Naive thymus-derived CD4-positive, alpha-beta T cell (primary cell): ENCODE data around the gene SYNPO. TPM values are rescaled to one million over a fixed set of nuclear protein-coding genes. Genes with fewer than 3 reads are reported as not detected.

ENCODE experiments used
- ATAC-seq: fragments of 150-1000 bp; cut with Tn5 transposase; 2 replicates; pipeline ENCODE4 v1.10.0; 2021; ENCODE audit warnings: mild to moderate bottlenecking, moderate library complexity
- CTCF ChIA-PET: fragments of 350-600 bp; sonication (Branson Sonifier 250); formaldehyde crosslinking; loops from one replicate; lab custom pipeline; 2021; ENCODE audit warnings: antibody characterized with exemption; lab: Charles Lee
- POLR2A ChIA-PET: fragments of 350-600 bp; sonication (Branson Sonifier 250); formaldehyde crosslinking; loops from one replicate; lab custom pipeline; 2021; ENCODE audit warnings: antibody characterized with exemption, inconsistent platforms; lab: Charles Lee
- DNase-seq, 9 donors: peaks; one replicate each; pipeline versions ENCODE4 v3.0.0 to v3.0.0-alpha.2; 2020 to 2022; ENCODE audit warnings: mixed read lengths in 1 of 9
- H3K27ac ChIP-seq: one replicate; pipeline ENCODE4 v1.7.0; 2013; ENCODE audit warnings: mild to moderate bottlenecking, low read depth, low read length, moderate library complexity
- H3K27me3 ChIP-seq, 2 donors: one replicate each; pipeline ENCODE4 v1.7.0; 2013; ENCODE audit warnings: low read length in 2 of 2, mild to moderate bottlenecking in 2 of 2, moderate library complexity in 2 of 2; ENCODE audit not compliant: control insufficient read depth in 2 of 2, insufficient read depth in 2 of 2
- H3K36me3 ChIP-seq, 3 experiments: 1 replicate in 2 of 3; 2 replicates in 1 of 3; pipeline ENCODE4 v1.7.0; 2013; ENCODE audit warnings: low read length in 3 of 3, mild to moderate bottlenecking in 3 of 3, moderate library complexity in 1 of 3; ENCODE audit not compliant: insufficient read depth in 3 of 3, control insufficient read depth in 2 of 3
- H3K4me1 ChIP-seq, 2 donors: one replicate each; pipeline ENCODE4 v1.7.0; 2013; ENCODE audit warnings: low read length in 2 of 2, mild to moderate bottlenecking in 2 of 2, moderate library complexity in 1 of 2; ENCODE audit not compliant: control insufficient read depth in 2 of 2, insufficient read depth in 2 of 2
- H3K4me3 ChIP-seq: 2 replicates; pipeline ENCODE4 v1.7.0; 2013; ENCODE audit warnings: mild to moderate bottlenecking, low read length
- H3K9me3 ChIP-seq, 3 experiments: 1 replicate in 2 of 3; 2 replicates in 1 of 3; pipeline ENCODE4 v1.7.0; 2013; ENCODE audit warnings: low read length in 3 of 3; ENCODE audit not compliant: control insufficient read depth in 2 of 3
- H3K27ac Mint-ChIP-seq, 9 donors: one replicate each; pipeline ENCODE4 v1.8.0; 2020 to 2022; ENCODE audit warnings: mixed read lengths in 9 of 9, mild to moderate bottlenecking in 8 of 9, moderate library complexity in 5 of 9, inconsistent platforms in 2 of 9
- H3K27me3 Mint-ChIP-seq, 5 donors: one replicate each; pipeline ENCODE4 v1.8.0; 2021 to 2022; ENCODE audit warnings: mixed read lengths in 5 of 5, mild to moderate bottlenecking in 1 of 5
- H3K36me3 Mint-ChIP-seq, 5 donors: one replicate each; pipeline ENCODE4 v1.8.0; 2020 to 2022; ENCODE audit warnings: mixed read lengths in 5 of 5, mild to moderate bottlenecking in 3 of 5, inconsistent platforms in 1 of 5
- H3K4me1 Mint-ChIP-seq, 7 donors: one replicate each; pipeline ENCODE4 v1.8.0; 2020 to 2022; ENCODE audit warnings: mixed read lengths in 7 of 7, mild to moderate bottlenecking in 3 of 7, inconsistent platforms in 1 of 7
- H3K4me3 Mint-ChIP-seq, 10 donors: one replicate each; pipeline ENCODE4 v1.8.0; 2020 to 2022; ENCODE audit warnings: mild to moderate bottlenecking in 10 of 10, mixed read lengths in 10 of 10, moderate library complexity in 6 of 10, inconsistent platforms in 2 of 10
- H3K9me3 Mint-ChIP-seq, 11 donors: one replicate each; pipeline ENCODE4 v1.8.0; 2020 to 2022; ENCODE audit warnings: mixed read lengths in 11 of 11, mild to moderate bottlenecking in 4 of 11, inconsistent platforms in 1 of 11, moderate library complexity in 1 of 11
- intact Hi-C, 2 donors: fragments of 100-400 bp; cut with micrococcal nuclease; formaldehyde crosslinking; loops; one replicate each; pipeline ENCODE4 v1.15.1; 2023
- polyA plus RNA-seq, 2 donors: library from polyadenylated mRNA; unstranded; fragments of 300-500 nt; fragmentation: Illumina TruSeq; gene quantifications; one replicate each; pipeline ENCODE4 v1.2.3, GENCODE V29; 2021
- total RNA-seq, 6 experiments: library from RNA in 5 of 6; stranded (reverse) in 5 of 6; gene quantifications; 1 replicate in 5 of 6; 2 replicates in 1 of 6; pipeline ENCODE4 v1.2.3 and lab custom pipeline; 2021 to 2026

The SYNPO gene
- total and polyA plus RNA-seq, 7 experiments from 2014 or later = 0.07 to 0.59 (median 0.12) TPM; not detected in 3

- no peak overlapping the region for H3K4me3 Mint-ChIP-seq
- Histone ChIP-seq H3K4me1 (peaks cover 5 to 7% of the 10 kb centered on the region in 2 donors), H3K27me3 (no peaks in the 10 kb centered on the region), H3K9me3 (no peaks in the 10 kb centered on the region), H3K4me3 (no peak overlapping the region), H3K27ac (no peak overlapping the region), H3K36me3 (peaks cover 44 to 86% (median 59%) of the 10 kb centered on the region in 3 experiments)
- ATAC-seq (no peak), DNase-seq (no peak)
- H3K9me3 Mint-ChIP-seq = peaks cover 0 to 2% (median 0%) of the 10 kb centered on the region in 11 donors
- POLR2A ChIA-PET = interaction anchor here (0.6 kb wide), 1 partner anchor 168 kb away, joined by 3 read pairs; no protein-coding TSS in a partner anchor
- peak overlapping the region in 1 of 9 donors; percentile 17 for H3K27ac Mint-ChIP-seq
- peaks cover 14 to 60% (median 30%) of the 10 kb centered on the region in 5 donors for H3K36me3 Mint-ChIP-seq
- H3K4me1 Mint-ChIP-seq = peaks cover 0 to 7% (median 0%) of the 10 kb centered on the region in 7 donors
- intact Hi-C loops = no loop called here
- H3K27me3 Mint-ChIP-seq = no peaks in the 10 kb centered on the region
- CTCF ChIA-PET = interaction anchor here (1.5 kb wide), 1 partner anchor 13 kb away, joined by 3 read pairs; no protein-coding TSS in a partner anchor
Measured at GRCh38 chr5:150694612-150695011, 54.2 kb downstream of the SYNPO start.

GRCh38 chr5:150700246-150700593 is 59.8 kb downstream of the SYNPO start:
- Histone ChIP-seq H3K4me3 (peak overlapping the region; percentile 80), H3K36me3 (peaks cover 20 to 47% (median 25%) of the 10 kb centered on the region in 3 experiments), H3K27ac (peak overlapping the region; percentile 96), H3K27me3 (no peaks in the 10 kb centered on the region), H3K4me1 (peaks cover 13 to 14% of the 10 kb centered on the region in 2 donors), H3K9me3 (no peaks in the 10 kb centered on the region)
- POLR2A ChIA-PET = interaction anchor here (0.6 to 2.8 kb wide), 21 partner anchors 9 to 1071 kb away, joined by 3 to 30 read pairs (median 5); partner anchors contain the start of genes DCTN4, GM2A, IRGM and RPS14
- H3K9me3 Mint-ChIP-seq = peaks cover 0 to 2% (median 0%) of the 10 kb centered on the region in 11 donors
- ATAC-seq (peak; percentile 0), DNase-seq (no peak)
- CTCF ChIA-PET = interaction anchor here (1.0 to 2.5 kb wide), 13 partner anchors 9 to 344 kb away, joined by 3 to 21 read pairs (median 5); partner anchors contain the start of genes IRGM and SMIM3
- peaks cover 0 to 12% (median 7%) of the 10 kb centered on the region in 7 donors for H3K4me1 Mint-ChIP-seq
- H3K36me3 Mint-ChIP-seq = peaks cover 3 to 26% (median 11%) of the 10 kb centered on the region in 5 donors
- H3K27ac Mint-ChIP-seq = no peak overlapping the region
- H3K4me3 Mint-ChIP-seq = no peak overlapping the region
- H3K27me3 Mint-ChIP-seq = peaks cover 0 to 3% (median 0%) of the 10 kb centered on the region in 5 donors
- intact Hi-C loops = loop anchor here (1.0 to 5.0 kb wide), 17 partner anchors 27 to 739 kb away; partner anchors contain the start of genes ANXA6 (in 2 of the 2), CD74 (in 1 of the 2), GM2A (in 1 of the 2) and HMGXB3 (in 1 of the 2)

- peaks cover 3 to 20% (median 11%) of the 10 kb centered on the region in 5 donors for H3K36me3 Mint-ChIP-seq
- no peak within 1 kb of the TSS for H3K27ac Mint-ChIP-seq
- POLR2A ChIA-PET = interaction anchor here (0.6 to 2.8 kb wide), 24 partner anchors 10 to 1070 kb away, joined by 3 to 30 read pairs (median 4); partner anchors contain the start of genes DCTN4, GM2A, IRGM and RPS14
- peaks cover 0 to 3% (median 0%) of the 10 kb centered on the region in 5 donors for H3K27me3 Mint-ChIP-seq
- H3K27ac ChIP-seq = peak within 1 kb of the TSS; percentile 96
- intact Hi-C loops = loop anchor here (1.0 to 5.0 kb wide), 22 partner anchors 28 to 740 kb away; partner anchors contain the start of genes ANXA6 (in 2 of the 2), CD74 (in 2 of the 2), RPS14 (in 2 of the 2) and TCOF1 (in 2 of the 2)
- H3K27me3 ChIP-seq = no peaks in the 10 kb centered on the region
- peaks cover 13 to 14% of the 10 kb centered on the region in 2 donors for H3K4me1 ChIP-seq
- H3K4me3 Mint-ChIP-seq = no peak within 1 kb of the TSS
- peaks cover 0 to 2% (median 0%) of the 10 kb centered on the region in 11 donors for H3K9me3 Mint-ChIP-seq
- peaks cover 0 to 12% (median 7%) of the 10 kb centered on the region in 7 donors for H3K4me1 Mint-ChIP-seq
- ATAC-seq (peak; percentile 96), DNase-seq (peak; percentile 77 to 93 (median 92))
- peaks cover 17 to 41% (median 20%) of the 10 kb centered on the region in 3 experiments for H3K36me3 ChIP-seq
- H3K4me3 ChIP-seq = peak within 1 kb of the TSS; percentile 80
- CTCF ChIA-PET = interaction anchor here (0.5 to 2.5 kb wide), 18 partner anchors 8 to 345 kb away, joined by 3 to 21 read pairs (median 3); partner anchors contain the start of genes IRGM and SMIM3
- H3K9me3 ChIP-seq = no peaks in the 10 kb centered on the region
Measured at GRCh38 chr5:150700594-150701377, 60.3 kb downstream of the SYNPO start, which contains the start of gene RBM22. RBM22 (minus strand) TSS chr5:150701062; CDS start chr5:150700985, 77 bp downstream.

GRCh38 chr5:150703762-150704161 is 63.3 kb downstream of the SYNPO start:
- peaks cover 0 to 12% (median 7%) of the 10 kb centered on the region in 7 donors for H3K4me1 Mint-ChIP-seq
- POLR2A ChIA-PET = interaction anchor here (0.9 to 2.0 kb wide), 2 partner anchors 143 to 244 kb away, joined by 4 read pairs; partner anchors contain the start of gene IRGM
- Histone ChIP-seq H3K36me3 (peaks cover 0 to 21% (median 0%) of the 10 kb centered on the region in 3 experiments), H3K4me3 (no peak overlapping the region), H3K4me1 (peaks cover 13 to 14% of the 10 kb centered on the region in 2 donors), H3K27me3 (no peaks in the 10 kb centered on the region), H3K9me3 (no peaks in the 10 kb centered on the region), H3K27ac (no peak overlapping the region)
- intact Hi-C loops = loop anchor here (5.0 kb wide), 3 partner anchors 34 to 701 kb away; partner anchors contain the start of genes ANXA6 (in 1 of the 2), HMGXB3 (in 1 of the 2) and TIGD6 (in 1 of the 2)
- no peak overlapping the region for H3K4me3 Mint-ChIP-seq
- H3K36me3 Mint-ChIP-seq = peaks cover 3 to 10% (median 9%) of the 10 kb centered on the region in 5 donors
- no peak for DNase-seq
- CTCF ChIA-PET = interaction anchor here (1.1 kb wide), 1 partner anchor 75 kb away, joined by 3 read pairs; the partner anchor contains the start of gene SMIM3
- no peak for ATAC-seq
- no peak overlapping the region for H3K27ac Mint-ChIP-seq
- H3K27me3 Mint-ChIP-seq = peaks cover 0 to 3% (median 0%) of the 10 kb centered on the region in 5 donors
- no peaks in the 10 kb centered on the region for H3K9me3 Mint-ChIP-seq

GRCh38 chr5:150706776-150707390 is 66.4 kb downstream of the SYNPO start:
- intact Hi-C loops = no loop called here
- Mint-ChIP-seq H3K27me3 (peaks cover 0 to 3% (median 0%) of the 10 kb centered on the region in 5 donors), H3K4me1 (peaks cover 0 to 7% (median 2%) of the 10 kb centered on the region in 7 donors), H3K36me3 (peaks cover 10 to 24% (median 14%) of the 10 kb centered on the region in 5 donors), H3K4me3 (no peak overlapping the region), H3K9me3 (no peaks in the 10 kb centered on the region), H3K27ac (peak overlapping the region in 2 of 9 donors; percentile 1 to 22)
- H3K4me3 ChIP-seq = no peak overlapping the region
- no peaks in the 10 kb centered on the region for H3K27me3 ChIP-seq
- H3K4me1 ChIP-seq = no peaks in the 10 kb centered on the region
- no peaks in the 10 kb centered on the region for H3K9me3 ChIP-seq
- H3K36me3 ChIP-seq = peaks cover 0 to 35% (median 10%) of the 10 kb centered on the region in 3 experiments
- ChIA-PET POLR2A (no interaction called here), CTCF (interaction anchor here (0.8 kb wide), 1 partner anchor 13 kb away, joined by 3 read pairs; no protein-coding TSS in a partner anchor)
- no peak overlapping the region for H3K27ac ChIP-seq
- ATAC-seq (no peak), DNase-seq (no peak)
